ENCODE measurements around the gene RAB28.

Gene RAB28

GRCh38 chr4:13364172-13364571, 120.0 kb downstream of the RAB28 start:
- Mint-ChIP-seq H3K4me1 (no peaks in the 10 kb centered on the region), H3K9me3 (no peaks in the 10 kb centered on the region), H3K27me3 (no peaks in the 10 kb centered on the region), H3K36me3 (peaks cover 25 to 43% of the 10 kb centered on the region in 2 donors), H3K4me3 (no peak overlapping the region), H3K27ac (no peak overlapping the region)
- DNase-seq (no peak), ATAC-seq (replicated peaks) (no peak)

GRCh38 chr4:13359809-13360208, 124.3 kb downstream of the RAB28 start:
- no peaks in the 10 kb centered on the region for H3K27me3 Mint-ChIP-seq
- peaks cover 20 to 27% of the 10 kb centered on the region in 2 donors for H3K36me3 Mint-ChIP-seq
- no peak overlapping the region for H3K27ac Mint-ChIP-seq
- DNase-seq (no peak), ATAC-seq (replicated peaks) (no peak)
- H3K9me3 Mint-ChIP-seq, result no peaks in the 10 kb centered on the region
- H3K4me1 Mint-ChIP-seq, result no peaks in the 10 kb centered on the region
- no peak overlapping the region for H3K4me3 Mint-ChIP-seq

GRCh38 chr4:13355111-13355880, 128.8 kb downstream of the RAB28 start:
- no peaks in the 10 kb centered on the region for H3K4me1 Mint-ChIP-seq
- no peak for ATAC-seq (replicated peaks)
- peaks cover 3 to 4% of the 10 kb centered on the region in 2 donors for H3K9me3 Mint-ChIP-seq

GRCh38 chr4:13349096-13349495, 135.0 kb downstream of the RAB28 start:
- no peaks in the 10 kb centered on the region for H3K4me1 Mint-ChIP-seq
- ATAC-seq (replicated peaks), result no peak
- peaks cover 6% of the 10 kb centered on the region in 2 donors for H3K9me3 Mint-ChIP-seq
- H3K36me3 Mint-ChIP-seq, result peaks cover 22 to 39% of the 10 kb centered on the region in 2 donors
- H3K4me3 Mint-ChIP-seq, result no peak overlapping the region
- no peak overlapping the region for H3K27ac Mint-ChIP-seq
- H3K27me3 Mint-ChIP-seq, result no peaks in the 10 kb centered on the region
- DNase-seq, result no peak

More at GRCh38 chr4:13355111-13355880, 128.8 kb downstream of the RAB28 start:
- H3K36me3 Mint-ChIP-seq, result peaks cover 27 to 35% of the 10 kb centered on the region in 2 donors
- H3K4me3 Mint-ChIP-seq, result no peak overlapping the region
- H3K27ac Mint-ChIP-seq, result no peak overlapping the region
- no peak for DNase-seq
- H3K27me3 Mint-ChIP-seq, result no peaks in the 10 kb centered on the region

GRCh38 chr4:13348216-13348615, 135.9 kb downstream of the RAB28 start:
- Mint-ChIP-seq H3K4me3 (no peak overlapping the region), H3K9me3 (peaks cover 6% of the 10 kb centered on the region in 2 donors), H3K4me1 (no peaks in the 10 kb centered on the region), H3K27me3 (no peaks in the 10 kb centered on the region), H3K36me3 (peaks cover 22 to 35% of the 10 kb centered on the region in 2 donors), H3K27ac (no peak overlapping the region)
- DNase-seq (no peak), ATAC-seq (replicated peaks) (no peak)

- Mint-ChIP-seq H3K36me3 (peaks cover 18 to 29% of the 10 kb centered on the region in 2 donors), H3K9me3 (peaks cover 3% of the 10 kb centered on the region in 2 donors), H3K4me3 (no peak overlapping the region), H3K27me3 (no peaks in the 10 kb centered on the region), H3K27ac (no peak overlapping the region), H3K4me1 (no peaks in the 10 kb centered on the region)
- ATAC-seq (replicated peaks), result no peak
- DNase-seq, result no peak
Measured at GRCh38 chr4:13347517-13348125, 136.5 kb downstream of the RAB28 start.

GRCh38 chr4:13344216-13344615, 139.9 kb downstream of the RAB28 start:
- DNase-seq, result no peak
- Mint-ChIP-seq H3K27me3 (no peaks in the 10 kb centered on the region), H3K27ac (no peak overlapping the region), H3K4me1 (no peaks in the 10 kb centered on the region), H3K4me3 (no peak overlapping the region), H3K9me3 (peaks cover 1 to 3% of the 10 kb centered on the region in 2 donors), H3K36me3 (peaks cover 9 to 17% of the 10 kb centered on the region in 2 donors)
- no peak for ATAC-seq (replicated peaks)

- ATAC-seq (replicated peaks), result no peak
- no peak for DNase-seq
- Mint-ChIP-seq H3K4me1 (no peaks in the 10 kb centered on the region), H3K9me3 (peaks cover 0 to 3% of the 10 kb centered on the region in 2 donors), H3K4me3 (no peak overlapping the region), H3K27me3 (no peaks in the 10 kb centered on the region), H3K36me3 (peaks cover 16 to 21% of the 10 kb centered on the region in 2 donors), H3K27ac (no peak overlapping the region)
Measured at GRCh38 chr4:13340672-13341071, 143.5 kb downstream of the RAB28 start.

GRCh38 chr4:13331827-13332226, 152.3 kb downstream of the RAB28 start:
- Mint-ChIP-seq H3K4me3 (no peak overlapping the region), H3K27me3 (no peaks in the 10 kb centered on the region), H3K36me3 (peaks cover 18 to 23% of the 10 kb centered on the region in 2 donors), H3K27ac (no peak overlapping the region), H3K4me1 (no peaks in the 10 kb centered on the region), H3K9me3 (peaks cover 0 to 3% of the 10 kb centered on the region in 2 donors)
- DNase-seq (no peak), ATAC-seq (replicated peaks) (no peak)

- H3K27ac Mint-ChIP-seq, result no peak overlapping the region
- no peaks in the 10 kb centered on the region for H3K4me1 Mint-ChIP-seq
- DNase-seq, result no peak
- no peaks in the 10 kb centered on the region for H3K27me3 Mint-ChIP-seq
- H3K9me3 Mint-ChIP-seq, result peaks cover 0 to 3% of the 10 kb centered on the region in 2 donors
- H3K4me3 Mint-ChIP-seq, result no peak overlapping the region
- H3K36me3 Mint-ChIP-seq, result peaks cover 20 to 25% of the 10 kb centered on the region in 2 donors
- ATAC-seq (replicated peaks), result no peak
Measured at GRCh38 chr4:13329963-13330362, 154.2 kb downstream of the RAB28 start.

GRCh38 chr4:13329340-13329850, 154.7 kb downstream of the RAB28 start:
- no peaks in the 10 kb centered on the region for H3K27me3 Mint-ChIP-seq
- H3K4me1 Mint-ChIP-seq, result no peaks in the 10 kb centered on the region
- H3K9me3 Mint-ChIP-seq, result peaks cover 0 to 3% of the 10 kb centered on the region in 2 donors
- H3K4me3 Mint-ChIP-seq, result no peak overlapping the region
- no peak overlapping the region for H3K27ac Mint-ChIP-seq
- H3K36me3 Mint-ChIP-seq, result peaks cover 24 to 29% of the 10 kb centered on the region in 2 donors
- ATAC-seq (replicated peaks) (no peak), DNase-seq (no peak)

GRCh38 chr4:13328591-13328990, 155.5 kb downstream of the RAB28 start:
- Mint-ChIP-seq H3K27ac (no peak overlapping the region), H3K27me3 (no peaks in the 10 kb centered on the region), H3K4me1 (no peaks in the 10 kb centered on the region), H3K9me3 (peaks cover 0 to 3% of the 10 kb centered on the region in 2 donors), H3K36me3 (peaks cover 23 to 32% of the 10 kb centered on the region in 2 donors), H3K4me3 (no peak overlapping the region)
- ATAC-seq (replicated peaks) (no peak), DNase-seq (no peak)

GRCh38 chr4:13327991-13328390, 156.1 kb downstream of the RAB28 start:
- peaks cover 18 to 30% of the 10 kb centered on the region in 2 donors for H3K36me3 Mint-ChIP-seq
- no peaks in the 10 kb centered on the region for H3K4me1 Mint-ChIP-seq

GRCh38 chr4:13325744-13326143, 158.4 kb downstream of the RAB28 start:
- Mint-ChIP-seq H3K27ac (no peak overlapping the region), H3K36me3 (peaks cover 33 to 44% of the 10 kb centered on the region in 2 donors), H3K27me3 (no peaks in the 10 kb centered on the region), H3K4me1 (no peaks in the 10 kb centered on the region), H3K4me3 (no peak overlapping the region), H3K9me3 (peaks cover 6 to 10% of the 10 kb centered on the region in 2 donors)
- no peak for ATAC-seq (replicated peaks)
- DNase-seq, result no peak

More at GRCh38 chr4:13327991-13328390, 156.1 kb downstream of the RAB28 start:
- ATAC-seq (replicated peaks) (no peak), DNase-seq (no peak)
- no peak overlapping the region for H3K27ac Mint-ChIP-seq
- H3K4me3 Mint-ChIP-seq, result no peak overlapping the region
- H3K27me3 Mint-ChIP-seq, result no peaks in the 10 kb centered on the region
- peaks cover 0 to 3% of the 10 kb centered on the region in 2 donors for H3K9me3 Mint-ChIP-seq

- Mint-ChIP-seq H3K27ac (no peak overlapping the region), H3K36me3 (peaks cover 34 to 44% of the 10 kb centered on the region in 2 donors), H3K4me1 (no peaks in the 10 kb centered on the region), H3K27me3 (no peaks in the 10 kb centered on the region), H3K9me3 (peaks cover 6 to 10% of the 10 kb centered on the region in 2 donors), H3K4me3 (no peak overlapping the region)
- DNase-seq (no peak), ATAC-seq (replicated peaks) (no peak)
Measured at GRCh38 chr4:13323921-13324320, 160.2 kb downstream of the RAB28 start.
